Activated CD4-positive, alpha-beta memory T cell treated with anti-CD3 and anti-CD28 coated beads for 36 hours (primary cell): Measurements from ENCODE around the gene SUN5. TPM values are rescaled to one million over a fixed set of nuclear protein-coding genes. Genes with fewer than 3 reads are reported as not detected.

ENCODE experiments used
- CTCF ChIA-PET: fragments of 350-600 bp; sonication (Branson Sonifier 250); formaldehyde crosslinking; loops from one replicate; lab custom pipeline; 2021; ENCODE audit warnings: antibody characterized with exemption, inconsistent platforms; lab: Charles Lee
- POLR2A ChIA-PET: fragments of 350-600 bp; sonication (Branson Sonifier 250); formaldehyde crosslinking; loops from one replicate; lab custom pipeline; 2021; ENCODE audit warnings: antibody characterized with exemption; lab: Charles Lee
- DNase-seq: peaks from one replicate; pipeline ENCODE4 v3.0.0-alpha.2; 2020
- H3K27ac Mint-ChIP-seq: one replicate; pipeline ENCODE4 v1.8.0; 2021; ENCODE audit warnings: mixed read lengths
- H3K27me3 Mint-ChIP-seq: one replicate; pipeline ENCODE4 v1.8.0; 2021; ENCODE audit warnings: mixed read lengths
- H3K36me3 Mint-ChIP-seq: one replicate; pipeline ENCODE4 v1.8.0; 2021; ENCODE audit warnings: mixed read lengths
- H3K4me1 Mint-ChIP-seq: one replicate; pipeline ENCODE4 v1.8.0; 2021; ENCODE audit warnings: low read depth, mixed read lengths
- H3K4me3 Mint-ChIP-seq: one replicate; pipeline ENCODE4 v1.8.0; 2021; ENCODE audit warnings: mild to moderate bottlenecking, mixed read lengths
- H3K9me3 Mint-ChIP-seq: one replicate; pipeline ENCODE4 v1.8.0; 2021; ENCODE audit warnings: mixed read lengths
- intact Hi-C: fragments of 100-400 bp; cut with micrococcal nuclease; formaldehyde crosslinking; loops from one replicate; pipeline ENCODE4 v1.15.1; 2023
- total RNA-seq, 2 experiments: library from RNA; stranded (reverse); gene quantifications; one replicate each; pipeline ENCODE4 v1.2.3, GENCODE V29; 2021

The SUN5 gene
- total RNA-seq, 2 experiments from 2014 or later: not detected

DNA sequence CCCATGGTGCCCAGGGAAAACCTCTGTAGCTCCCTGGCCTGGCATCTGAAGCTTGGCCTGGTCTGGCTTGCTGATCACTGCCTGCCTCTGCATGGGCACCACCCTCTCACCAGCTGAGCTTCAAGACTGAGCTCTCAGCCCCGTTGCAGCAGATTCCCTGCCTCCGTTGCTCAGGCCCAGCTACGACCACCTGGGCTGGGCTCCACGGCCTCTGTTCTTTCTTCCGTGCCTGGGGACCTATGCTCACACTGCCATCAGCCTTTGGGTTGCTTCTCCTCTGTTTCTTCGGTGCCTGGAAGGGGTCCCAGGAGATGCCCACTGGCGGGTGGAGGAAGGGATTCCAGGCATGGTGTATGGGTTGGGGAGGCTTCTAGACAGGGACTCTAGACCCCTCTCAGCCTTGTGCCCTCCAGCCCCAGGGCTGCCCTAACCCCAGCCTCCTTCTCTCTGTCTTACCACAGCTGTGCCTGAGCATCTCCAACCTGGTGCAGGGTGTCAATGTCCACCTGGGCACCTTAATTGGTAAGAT lies 12.4 kb upstream of the SUN5 start:
- no peaks in the 10 kb centered on the region for H3K36me3 Mint-ChIP-seq
- ChIA-PET POLR2A (no interaction called here), CTCF (interaction anchor here (1.2 to 1.6 kb wide), 2 partner anchors 12 to 72 kb away, joined by 3 to 5 read pairs; no protein-coding TSS in a partner anchor)
- no peak overlapping the region for H3K4me3 Mint-ChIP-seq
- H3K9me3 Mint-ChIP-seq: no peaks in the 10 kb centered on the region
- DNase-seq: no peak
- H3K27me3 Mint-ChIP-seq: no peaks in the 10 kb centered on the region
- no peaks in the 10 kb centered on the region for H3K4me1 Mint-ChIP-seq
- no peak overlapping the region for H3K27ac Mint-ChIP-seq
- intact Hi-C loops: no loop called here

DNA sequence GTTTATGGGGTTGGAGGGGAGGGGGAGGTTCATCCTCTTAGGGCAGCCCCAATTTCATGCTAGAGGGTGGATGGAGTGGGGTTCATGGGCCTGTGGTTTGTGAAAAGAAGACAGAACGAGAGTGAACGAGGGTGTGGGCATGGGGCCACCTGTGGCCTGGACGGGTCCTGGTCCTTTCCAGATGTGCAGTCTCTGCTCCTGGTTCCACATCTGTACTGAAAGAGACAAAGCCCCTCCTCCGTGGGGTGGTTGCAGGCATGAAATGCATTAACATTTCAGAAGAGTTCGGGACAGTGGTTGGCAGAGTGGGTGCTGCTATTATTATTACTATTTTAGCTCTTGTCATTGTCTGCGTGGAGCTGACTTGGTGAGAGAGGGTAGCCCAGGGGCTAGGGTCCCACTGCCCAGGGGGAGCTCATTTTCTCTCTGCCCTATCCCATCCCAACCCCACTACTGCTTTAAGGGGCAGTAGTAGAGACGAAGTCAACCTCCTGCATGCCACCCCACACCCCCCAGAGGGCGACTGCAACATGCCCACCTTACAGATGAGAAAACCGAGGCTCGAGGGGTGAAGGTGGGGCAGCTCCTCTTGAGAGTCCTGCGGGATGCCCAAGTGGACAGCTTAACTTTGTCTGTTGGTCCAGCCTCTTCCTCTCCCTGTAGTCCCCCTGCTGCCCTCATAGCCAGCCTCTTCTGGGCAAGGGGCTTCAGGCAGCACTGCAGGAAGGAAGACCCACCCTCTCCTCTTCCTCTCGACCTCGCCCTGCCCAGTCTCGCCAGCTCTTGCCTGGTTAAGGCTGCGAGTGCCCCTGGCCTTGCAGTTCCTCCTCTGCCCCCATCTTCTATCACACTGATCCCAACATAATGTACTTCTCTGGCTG lies 11.7 kb upstream of the SUN5 start:
- DNase-seq: no peak
- Mint-ChIP-seq H3K36me3 (no peaks in the 10 kb centered on the region), H3K9me3 (no peaks in the 10 kb centered on the region), H3K27me3 (no peaks in the 10 kb centered on the region), H3K4me3 (no peak overlapping the region), H3K27ac (no peak overlapping the region), H3K4me1 (no peaks in the 10 kb centered on the region)
- ChIA-PET POLR2A (interaction anchor here (0.5 kb wide), 1 partner anchor 292 kb away, joined by 5 read pairs; no protein-coding TSS in a partner anchor), CTCF (interaction anchor here (1.2 kb wide), 1 partner anchor 71 kb away, joined by 3 read pairs; no protein-coding TSS in a partner anchor)
- intact Hi-C loops: no loop called here

DNA sequence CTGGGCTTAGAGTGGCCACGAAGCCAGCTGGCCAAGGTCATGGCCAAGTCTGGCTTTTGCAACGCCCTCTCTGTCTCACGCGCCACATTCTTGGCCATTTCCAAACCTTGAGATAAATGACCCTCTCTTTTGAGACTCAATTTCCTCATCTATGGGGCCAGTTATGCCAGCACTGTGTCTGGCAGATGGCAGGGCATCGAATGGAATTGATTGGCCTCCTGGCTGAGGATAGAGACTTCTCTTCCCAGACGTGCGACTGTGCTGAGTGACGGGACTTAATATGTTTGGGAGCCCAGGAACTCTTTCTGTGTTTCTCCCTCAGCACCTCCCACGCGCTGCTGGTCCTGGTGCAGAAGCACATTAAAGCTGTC lies 10.9 kb upstream of the SUN5 start:
- Mint-ChIP-seq H3K4me3 (no peak overlapping the region), H3K27me3 (no peaks in the 10 kb centered on the region), H3K36me3 (no peaks in the 10 kb centered on the region), H3K9me3 (no peaks in the 10 kb centered on the region), H3K27ac (no peak overlapping the region), H3K4me1 (no peaks in the 10 kb centered on the region)
- DNase-seq: no peak
- ChIA-PET POLR2A (no interaction called here), CTCF (interaction anchor here (2.3 kb wide), 1 partner anchor 113 kb away, joined by 7 read pairs; no protein-coding TSS in a partner anchor)
- intact Hi-C loops: no loop called here

DNA sequence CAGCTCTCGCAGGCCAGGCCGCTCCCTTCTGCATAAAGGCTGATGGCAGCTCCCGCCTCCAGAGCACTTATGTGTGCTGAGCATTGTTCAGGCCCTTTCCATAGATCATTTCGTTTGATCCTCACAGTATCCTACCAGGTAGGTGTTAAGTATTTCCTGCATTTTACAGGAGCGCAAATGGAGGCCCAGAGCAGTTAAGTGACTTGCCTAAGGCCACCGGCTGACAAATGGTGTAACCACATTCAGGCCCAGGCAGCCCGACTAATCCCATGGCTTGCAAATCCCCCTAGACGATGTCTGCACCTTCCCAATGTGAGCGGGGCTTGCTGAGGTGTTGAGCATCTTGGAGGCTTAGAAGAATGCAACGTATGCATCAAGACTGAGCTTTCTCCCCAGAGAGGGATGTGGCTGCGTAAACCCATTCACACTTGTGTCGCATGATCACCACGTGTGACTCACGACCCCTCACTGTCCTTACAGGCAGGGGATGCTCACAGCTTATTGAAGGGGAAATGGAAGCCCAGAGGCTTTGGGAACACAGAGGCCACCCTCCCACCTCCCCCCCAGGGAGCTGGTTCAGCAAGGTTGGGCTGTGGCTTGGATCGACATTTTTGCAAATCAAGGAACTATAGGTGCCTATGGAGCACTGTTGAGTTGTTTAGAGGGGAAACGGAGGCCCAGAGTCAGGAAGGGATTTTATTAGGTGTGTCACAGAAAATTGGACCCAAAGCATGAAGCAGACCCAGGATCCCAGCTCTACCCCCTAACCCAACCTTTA lies 10.3 kb upstream of the SUN5 start:
- ChIA-PET POLR2A (no interaction called here), CTCF (interaction anchor here (1.1 to 2.3 kb wide), 2 partner anchors 10 to 113 kb away, joined by 4 to 7 read pairs; no protein-coding TSS in a partner anchor)
- Mint-ChIP-seq H3K27me3 (no peaks in the 10 kb centered on the region), H3K4me1 (no peaks in the 10 kb centered on the region), H3K27ac (no peak overlapping the region), H3K36me3 (no peaks in the 10 kb centered on the region), H3K4me3 (no peak overlapping the region), H3K9me3 (no peaks in the 10 kb centered on the region)
- no peak for DNase-seq
- intact Hi-C loops: no loop called here

DNA sequence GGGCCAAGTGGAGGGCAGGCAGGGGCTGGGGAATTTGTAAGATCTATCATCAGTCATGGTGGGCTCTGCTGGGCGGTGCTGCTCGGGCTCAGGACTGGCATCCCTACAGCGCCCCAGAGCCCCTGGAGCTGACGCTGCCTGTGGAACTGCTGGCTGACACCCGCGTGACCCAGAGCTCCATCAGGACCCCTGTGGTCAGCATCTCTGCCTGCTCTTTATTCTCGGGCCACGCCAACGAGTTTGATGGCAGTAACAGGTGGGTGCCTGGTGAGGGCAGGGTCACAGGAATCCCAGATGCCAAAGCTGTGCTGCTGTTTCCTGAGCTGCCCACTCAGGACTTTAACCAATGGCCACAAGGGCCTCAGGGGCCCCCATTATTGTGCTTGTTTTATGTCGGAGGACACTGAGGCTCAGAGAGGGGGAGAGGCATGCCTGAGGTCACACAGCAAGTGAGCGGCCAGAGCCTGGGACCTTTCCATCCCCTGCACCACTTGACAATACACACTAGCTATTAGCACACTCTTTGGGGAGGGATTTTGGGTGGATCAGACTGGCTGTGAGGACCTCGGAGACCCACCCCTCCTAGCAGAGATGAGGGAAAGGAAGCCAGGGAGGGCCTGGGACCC lies 9.6 kb upstream of the SUN5 start:
- no peak for DNase-seq
- Mint-ChIP-seq H3K27me3 (no peaks in the 10 kb centered on the region), H3K4me1 (no peaks in the 10 kb centered on the region), H3K9me3 (no peaks in the 10 kb centered on the region), H3K27ac (no peak overlapping the region), H3K4me3 (no peak overlapping the region), H3K36me3 (no peaks in the 10 kb centered on the region)
- intact Hi-C loops: no loop called here
- POLR2A ChIA-PET: no interaction called here
- CTCF ChIA-PET: interaction anchor here (1.1 to 2.3 kb wide), 2 partner anchors 9 to 112 kb away, joined by 4 to 7 read pairs; no protein-coding TSS in a partner anchor

DNA sequence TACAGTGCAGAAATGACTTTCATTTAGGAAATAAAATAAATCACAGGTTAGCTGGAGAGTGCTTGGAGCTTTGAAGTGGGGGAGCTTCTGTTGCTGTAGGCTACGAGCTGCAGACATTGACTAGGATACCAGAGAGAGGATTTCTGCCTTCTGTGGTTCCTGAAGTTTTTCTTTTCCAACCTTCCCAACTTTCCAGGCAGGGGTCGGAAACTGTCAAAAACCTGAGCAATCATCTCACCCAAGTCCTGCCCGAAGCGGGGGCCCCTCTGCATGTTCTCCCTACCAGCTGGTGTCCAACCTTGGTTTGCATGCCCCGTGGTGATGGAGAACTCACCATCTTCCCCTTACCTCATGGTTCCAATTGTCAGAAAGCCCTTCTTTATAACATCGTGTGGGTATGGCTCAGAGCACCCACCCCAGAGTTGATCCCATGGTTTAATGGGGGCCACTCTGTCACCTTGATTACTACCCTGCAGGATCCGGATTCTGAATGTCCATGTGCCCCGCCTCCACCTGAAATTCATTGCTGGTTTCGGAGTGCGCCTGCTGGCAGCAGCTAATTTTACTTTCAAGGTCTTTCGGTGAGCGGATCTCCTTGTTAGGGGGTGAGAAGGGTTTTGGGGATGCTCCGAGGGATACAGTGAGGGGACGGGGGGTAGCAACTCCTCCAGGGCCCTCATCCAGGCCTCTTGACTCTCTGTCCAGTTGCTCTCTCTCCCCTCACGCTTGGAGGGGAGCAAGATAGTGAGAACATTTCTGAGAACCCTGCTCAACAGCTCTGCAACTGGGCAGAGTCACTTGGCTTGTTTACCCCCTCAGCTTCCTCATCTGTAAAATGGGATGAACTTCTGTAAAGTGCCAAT lies 8.3 kb upstream of the SUN5 start:
- no peaks in the 10 kb centered on the region for H3K36me3 Mint-ChIP-seq
- no peak overlapping the region for H3K4me3 Mint-ChIP-seq
- no peaks in the 10 kb centered on the region for H3K4me1 Mint-ChIP-seq
- ChIA-PET CTCF (interaction anchor here (2.3 kb wide), 1 partner anchor 111 kb away, joined by 7 read pairs; no protein-coding TSS in a partner anchor), POLR2A (no interaction called here)
- no peak for DNase-seq
- no peak overlapping the region for H3K27ac Mint-ChIP-seq
- no peaks in the 10 kb centered on the region for H3K9me3 Mint-ChIP-seq
- intact Hi-C loops: no loop called here
- no peaks in the 10 kb centered on the region for H3K27me3 Mint-ChIP-seq

DNA sequence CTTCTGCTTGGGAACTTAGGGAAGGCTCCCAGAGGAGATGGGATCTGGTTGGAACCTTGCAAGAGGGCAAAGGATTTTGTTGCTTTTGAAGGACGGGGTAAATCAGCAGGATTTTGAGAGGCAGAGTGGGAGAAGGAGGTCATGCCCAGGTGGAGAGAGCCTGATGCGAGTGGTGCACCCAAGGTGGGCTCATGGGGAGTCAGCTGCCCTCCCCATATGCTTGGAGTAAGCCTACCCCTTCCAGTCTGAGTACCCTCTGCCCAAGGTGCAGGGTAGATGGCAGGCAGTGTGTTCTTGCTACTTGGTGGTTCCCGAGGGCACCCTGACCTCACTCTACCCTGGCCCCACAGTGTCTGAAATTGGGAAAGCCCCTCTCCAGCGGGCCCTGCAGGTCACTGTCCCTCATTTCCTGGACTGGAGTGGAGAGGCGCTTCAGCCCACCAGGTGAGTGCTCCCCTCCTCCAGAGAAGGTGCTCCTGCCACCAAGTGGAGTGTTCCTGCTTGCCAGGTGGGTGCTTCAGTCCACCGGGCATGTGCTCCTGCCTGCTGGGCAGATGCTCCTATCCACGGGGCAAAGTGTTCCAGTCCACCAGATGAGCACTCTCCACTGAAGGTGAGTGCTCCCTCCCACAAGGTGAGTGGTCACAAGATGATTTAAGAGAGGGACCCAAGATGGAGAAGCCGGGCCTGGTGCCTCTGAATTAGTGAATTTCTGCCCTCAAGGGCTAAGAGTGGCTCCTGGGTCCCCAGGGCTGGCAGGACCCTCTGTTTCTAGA lies 6.6 kb upstream of the SUN5 start:
- CTCF ChIA-PET: no interaction called here
- Mint-ChIP-seq H3K27ac (no peak overlapping the region), H3K4me1 (no peaks in the 10 kb centered on the region), H3K27me3 (no peaks in the 10 kb centered on the region), H3K36me3 (no peaks in the 10 kb centered on the region), H3K9me3 (no peaks in the 10 kb centered on the region), H3K4me3 (no peak overlapping the region)
- DNase-seq: no peak
- intact Hi-C loops: no loop called here
- POLR2A ChIA-PET: no interaction called here

DNA sequence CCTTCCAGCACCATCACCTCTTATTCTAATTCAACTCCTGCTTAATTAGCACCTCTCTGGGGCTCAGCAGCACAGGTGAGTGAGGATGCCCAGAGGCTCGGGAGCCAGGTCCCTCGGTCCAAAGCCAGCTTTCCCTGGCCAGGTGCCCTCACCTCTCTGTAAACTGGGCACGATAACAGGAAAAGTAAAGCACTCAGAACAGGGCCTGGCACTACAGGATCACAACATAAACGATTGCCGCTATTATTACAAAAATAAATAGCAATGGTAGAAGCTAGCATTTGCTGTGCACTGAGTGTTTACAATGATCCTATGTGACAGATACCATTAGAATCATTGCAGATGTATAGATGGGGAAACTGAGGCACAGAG lies 5.9 kb upstream of the SUN5 start:
- POLR2A ChIA-PET: interaction anchor here (0.5 kb wide), 1 partner anchor 105 kb away, joined by 3 read pairs; no protein-coding TSS in a partner anchor
- CTCF ChIA-PET: no interaction called here
- Mint-ChIP-seq H3K9me3 (peaks cover 3% of the 10 kb centered on the region), H3K4me3 (no peak overlapping the region), H3K27me3 (no peaks in the 10 kb centered on the region), H3K36me3 (peaks cover 2% of the 10 kb centered on the region), H3K27ac (no peak overlapping the region), H3K4me1 (peaks cover 2% of the 10 kb centered on the region)
- intact Hi-C loops: no loop called here
- DNase-seq: no peak

DNA sequence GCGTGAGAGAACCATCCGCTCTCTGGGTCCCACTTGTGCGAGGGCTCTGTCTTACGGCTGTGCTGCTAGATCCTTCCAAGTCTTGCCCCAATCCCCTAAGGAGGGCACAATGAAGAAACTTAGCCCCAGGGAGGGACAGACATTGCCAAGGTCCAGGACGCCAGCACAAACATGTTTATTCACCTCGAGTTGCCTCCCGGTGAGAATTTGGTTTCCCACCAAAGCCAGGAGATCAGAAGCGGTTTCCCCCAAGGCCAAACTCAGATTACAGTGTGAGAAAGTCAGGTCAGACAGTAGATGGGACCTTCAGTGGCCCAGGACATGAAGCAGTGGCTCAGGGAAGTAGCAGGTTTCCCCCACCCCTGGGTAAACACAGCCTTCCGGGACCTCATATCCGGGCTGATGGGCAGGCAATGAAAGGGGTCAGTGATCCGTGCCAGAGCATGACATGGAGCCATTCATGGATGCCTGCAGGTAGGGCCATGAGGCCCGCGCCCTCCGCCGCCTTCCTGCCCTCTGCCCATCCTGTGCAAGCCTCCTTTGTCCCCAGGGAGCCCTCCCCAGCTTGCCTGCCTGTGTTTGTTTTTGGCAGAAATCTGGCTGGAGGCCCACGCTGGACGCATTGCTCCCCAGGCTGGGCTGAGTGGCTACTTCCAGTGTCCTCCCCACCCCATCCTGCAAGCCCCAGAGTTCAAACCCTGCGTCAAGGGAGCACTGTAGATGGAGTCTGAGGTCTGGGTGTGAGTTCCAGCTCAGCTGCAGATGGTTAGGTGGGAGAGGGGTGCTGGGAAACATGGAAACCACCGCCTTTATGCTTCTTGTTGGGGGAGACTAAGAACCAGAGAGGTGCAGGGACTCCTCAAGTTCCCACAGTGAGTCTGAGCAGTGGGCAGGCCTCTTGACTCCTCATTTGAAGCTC lies 5.2 kb upstream of the SUN5 start:
- CTCF ChIA-PET: no interaction called here
- intact Hi-C loops: no loop called here
- no peak for DNase-seq
- Mint-ChIP-seq H3K36me3 (peaks cover 2% of the 10 kb centered on the region), H3K9me3 (peaks cover 3% of the 10 kb centered on the region), H3K27ac (no peak overlapping the region), H3K4me3 (no peak overlapping the region), H3K27me3 (no peaks in the 10 kb centered on the region), H3K4me1 (peaks cover 4% of the 10 kb centered on the region)
- POLR2A ChIA-PET: interaction anchor here (0.5 kb wide), 1 partner anchor 104 kb away, joined by 3 read pairs; no protein-coding TSS in a partner anchor
